SK-N-MC (cell line): ENCODE measurements around the gene TEX14.

ENCODE experiments used
- EZH2 ChIP-seq: fragments of 200-600 bp; sonication (generic); IDR thresholded peaks from one replicate; pipeline ENCODE4 v1.6.1; 2017; ENCODE audit warnings: antibody characterized with exemption
- POLR2AphosphoS5 ChIP-seq: IDR thresholded peaks from 2 replicates; pipeline ENCODE4 v1.6.1; 2012; ENCODE audit warnings: mild to moderate bottlenecking, low read depth, low read length, borderline replicate concordance

DNA sequence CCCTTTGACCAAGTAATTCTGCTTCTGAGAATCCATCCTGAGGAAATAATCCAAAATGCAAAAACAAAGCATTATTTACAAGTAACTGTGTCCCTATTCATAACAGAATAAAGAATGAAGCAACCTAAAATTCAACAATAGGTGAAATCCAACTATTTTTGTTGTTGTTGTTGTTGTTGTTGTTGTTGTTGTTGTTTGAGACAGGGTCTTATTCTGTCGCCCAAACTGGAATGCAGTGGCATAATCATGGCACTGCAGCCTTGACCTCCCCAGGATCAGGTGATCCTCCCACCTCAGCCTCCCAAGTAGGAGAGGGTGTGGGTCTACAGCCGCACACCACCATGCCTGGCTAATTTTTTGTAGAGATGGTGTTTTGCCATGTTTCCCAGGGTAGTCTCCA is 101.5 kb downstream of the TEX14 start:
- TF ChIP-seq EZH2 (no peak), POLR2AphosphoS5 (no peak)
